H1 (cell line): ENCODE data around the gene RBL1. TPM values are rescaled to one million over a fixed set of nuclear protein-coding genes. Genes with fewer than 3 reads are reported as not detected.

ENCODE experiments used
- CTCF ChIA-PET: fragments of 300-600 bp; sonication (Branson Sonifier 250); formaldehyde crosslinking; loops from one replicate; lab custom pipeline; 2021; ENCODE audit not compliant: partially characterized antibody; lab: Charles Lee
- POLR2A ChIA-PET: fragments of 300-600 bp; sonication (Branson Sonifier 250); formaldehyde crosslinking; loops from one replicate; lab custom pipeline; 2021; ENCODE audit warnings: inconsistent platforms; ENCODE audit not compliant: partially characterized antibody; lab: Charles Lee
- DNase-seq, 2 experiments: peaks; one replicate each; pipeline versions ENCODE4 v3.0.0 to v3.0.0-alpha.2; 2010 to 2022; ENCODE audit warnings: low spot score in 2 of 2, low read depth in 1 of 2, mixed read lengths in 1 of 2
- FAIRE-seq: peaks from 2 replicates; lab custom pipeline; 2011; peaks lifted over from hg19 to GRCh38; lab: Jason Lieb, UNC
- H2AFZ ChIP-seq: 2 replicates; pipeline ENCODE4 v1.8.1; 2012; ENCODE audit warnings: low read length, inconsistent platforms
- H2AK5ac ChIP-seq: 2 replicates; pipeline ENCODE4 v1.6.1; 2013; ENCODE audit warnings: low read depth, low read length
- H2BK120ac ChIP-seq: replicated peaks from 2 replicates; pipeline ENCODE3; 2013; ENCODE audit warnings: low read depth, low read length, inconsistent platforms
- H2BK12ac ChIP-seq: 2 replicates; pipeline ENCODE4 v1.6.1; 2013; ENCODE audit warnings: low read depth, low read length
- H2BK15ac ChIP-seq: 2 replicates; pipeline ENCODE4 v1.6.1; 2013; ENCODE audit warnings: low read length
- H2BK20ac ChIP-seq: 2 replicates; pipeline ENCODE4 v1.6.1; 2013; ENCODE audit warnings: low read length
- H2BK5ac ChIP-seq: 2 replicates; pipeline ENCODE4 v1.6.1; 2013; ENCODE audit warnings: low read depth, low read length
- H3K14ac ChIP-seq: 2 replicates; pipeline ENCODE4 v1.6.1; 2013; ENCODE audit warnings: inconsistent platforms; ENCODE audit not compliant: insufficient read length
- H3K18ac ChIP-seq: 2 replicates; pipeline ENCODE4 v1.6.1; 2013; ENCODE audit warnings: low read length; ENCODE audit errors: extremely low read depth
- H3K23ac ChIP-seq: 2 replicates; pipeline ENCODE4 v1.6.1; 2013; ENCODE audit warnings: inconsistent platforms; ENCODE audit not compliant: insufficient read length
- H3K23me2 ChIP-seq: 2 replicates; pipeline ENCODE4 v1.6.1; 2013; ENCODE audit warnings: low read depth, low read length
- H3K27ac ChIP-seq: 2 replicates; pipeline ENCODE4 v1.6.1; 2011; ENCODE audit warnings: low read depth, low read length, inconsistent platforms
- H3K27me3 ChIP-seq, 4 experiments: replicated peaks in 1 of 4; 1 replicate in 1 of 4; 2 replicates in 3 of 4; pipeline versions ENCODE4 v1.6.1 to v1.8.1; 2011 to 2013; ENCODE audit warnings: low read length in 3 of 4, mild to moderate bottlenecking in 3 of 4, inconsistent platforms in 2 of 4, mixed read lengths in 2 of 4, moderate library complexity in 1 of 4; ENCODE audit not compliant: control insufficient read depth in 3 of 4, insufficient read depth in 3 of 4; ENCODE audit errors: extremely low read depth in 1 of 4
- H3K36me3 ChIP-seq, 4 experiments: 2 replicates each; pipeline versions ENCODE4 v1.6.1 to v1.8.1; 2011 to 2013; ENCODE audit warnings: mild to moderate bottlenecking in 4 of 4, low read length in 3 of 4, moderate library complexity in 2 of 4, control low read depth in 1 of 4, inconsistent platforms in 1 of 4; ENCODE audit not compliant: insufficient read depth in 4 of 4, control insufficient read depth in 2 of 4
- H3K4ac ChIP-seq: replicated peaks from 2 replicates; pipeline ENCODE3; 2013; ENCODE audit warnings: low read length, low read depth, mixed read lengths, inconsistent platforms; ENCODE audit not compliant: insufficient read length
- H3K4me1 ChIP-seq, 4 experiments: replicated peaks in 1 of 4; 1 replicate in 1 of 4; 2 replicates in 3 of 4; pipeline versions ENCODE4 v1.6.1 to v1.8.1; 2011 to 2013; ENCODE audit warnings: low read length in 3 of 4, inconsistent platforms in 2 of 4, mixed read lengths in 1 of 4; ENCODE audit not compliant: insufficient read depth in 4 of 4, control insufficient read depth in 3 of 4
- H3K4me2 ChIP-seq, 2 experiments: 2 replicates each; pipeline versions ENCODE4 v1.6.1 to v1.8.1; 2011 to 2013; ENCODE audit warnings: low read depth in 2 of 2, low read length in 2 of 2, control low read depth in 1 of 2, inconsistent platforms in 1 of 2, mild to moderate bottlenecking in 1 of 2; ENCODE audit not compliant: insufficient read depth in 1 of 2
- H3K4me3 ChIP-seq, 4 experiments: fragments of 200-600, 300-600 bp in 1 of 4; sonication (generic), shearing (Covaris generic), sonication (Bioruptor Twin) in 1 of 4; 2 replicates each; pipeline versions ENCODE4 v1.5.1 to v1.8.1; 2011 to 2016; ENCODE audit warnings: low read length in 4 of 4, low read depth in 3 of 4, control low read depth in 2 of 4, inconsistent platforms in 2 of 4, mild to moderate bottlenecking in 2 of 4, mixed read lengths in 1 of 4, moderate library complexity in 1 of 4; ENCODE audit not compliant: insufficient read depth in 2 of 4; ENCODE audit errors: extremely low read depth in 1 of 4
- H3K56ac ChIP-seq: replicated peaks from 2 replicates; pipeline ENCODE3; 2013; ENCODE audit warnings: low read depth, mild to moderate bottlenecking, mixed read lengths, low read length, inconsistent platforms; ENCODE audit not compliant: insufficient read length
- H3K79me1 ChIP-seq: 2 replicates; pipeline ENCODE4 v1.6.1; 2013; ENCODE audit warnings: low read depth, low read length, control low read depth
- H3K79me2 ChIP-seq, 2 experiments: 2 replicates each; pipeline versions ENCODE4 v1.6.1 to v1.8.1; 2012 to 2013; ENCODE audit warnings: low read length in 2 of 2, mild to moderate bottlenecking in 2 of 2, inconsistent platforms in 1 of 2; ENCODE audit not compliant: insufficient read depth in 2 of 2, control insufficient read depth in 1 of 2
- H3K9ac ChIP-seq, 4 experiments: replicated peaks in 1 of 4; 1 replicate in 1 of 4; 2 replicates in 3 of 4; pipeline versions ENCODE4 v1.6.1 to v1.8.1; 2011 to 2013; ENCODE audit warnings: low read depth in 3 of 4, low read length in 3 of 4, control low read depth in 2 of 4, mild to moderate bottlenecking in 2 of 4, moderate library complexity in 2 of 4, inconsistent platforms in 1 of 4; ENCODE audit errors: extremely low read depth in 1 of 4
- H3K9me3 ChIP-seq, 2 experiments: 2 replicates each; pipeline versions ENCODE4 v1.6.1 to v1.8.1; 2012 to 2013; ENCODE audit warnings: mild to moderate bottlenecking in 2 of 2, moderate library complexity in 2 of 2, control low read depth in 1 of 2, inconsistent platforms in 1 of 2, low read depth in 1 of 2, low read length in 1 of 2, mixed read lengths in 1 of 2; ENCODE audit not compliant: insufficient read depth in 2 of 2
- H4K20me1 ChIP-seq, 2 experiments: replicated peaks in 1 of 2; 2 replicates each; pipeline versions ENCODE3 to v1.8.1; 2011 to 2013; ENCODE audit warnings: inconsistent platforms in 2 of 2, low read length in 2 of 2, mild to moderate bottlenecking in 1 of 2; ENCODE audit not compliant: insufficient read depth in 2 of 2, control insufficient read depth in 1 of 2
- H4K5ac ChIP-seq: 2 replicates; pipeline ENCODE4 v1.6.1; 2013; ENCODE audit warnings: low read length, low read depth, mixed read lengths, inconsistent platforms; ENCODE audit not compliant: insufficient read length
- H4K8ac ChIP-seq: 2 replicates; pipeline ENCODE4 v1.8.0; 2013; ENCODE audit warnings: mild to moderate bottlenecking, moderate library complexity, low read length, inconsistent platforms; ENCODE audit not compliant: insufficient read depth; ENCODE audit errors: extremely low read depth
- H4K91ac ChIP-seq: replicated peaks from 2 replicates; pipeline ENCODE3; 2013; ENCODE audit warnings: low read length, mixed read lengths, inconsistent platforms; ENCODE audit not compliant: insufficient read length
- CREB1 ChIP-seq: IDR thresholded peaks from 2 replicates; pipeline ENCODE4 v1.6.1; 2012; ENCODE audit warnings: inconsistent platforms
- EP300 ChIP-seq, 2 experiments: IDR thresholded peaks; 1 replicate in 1 of 2; 2 replicates in 1 of 2; pipeline ENCODE4 v1.6.1; 2011 to 2012; ENCODE audit warnings: low read depth in 2 of 2, low read length in 2 of 2, mild to moderate bottlenecking in 2 of 2, borderline replicate concordance in 1 of 2, inconsistent platforms in 1 of 2, moderate library complexity in 1 of 2
- JUND ChIP-seq: IDR thresholded peaks from 2 replicates; pipeline ENCODE4 v1.6.1; 2011; ENCODE audit warnings: mild to moderate bottlenecking, improper control_type of control experiment, low read length
- KDM4A ChIP-seq: IDR thresholded peaks from one replicate; pipeline ENCODE4 v1.7.1; 2012; ENCODE audit warnings: low read depth, mild to moderate bottlenecking, moderate library complexity, low read length, inconsistent platforms; ENCODE audit not compliant: severe bottlenecking
- KDM5A ChIP-seq: fragments of 200-600 bp; IDR thresholded peaks from 2 replicates; pipeline ENCODE4 v1.7.1; 2012; ENCODE audit warnings: mild to moderate bottlenecking, low read length, inconsistent platforms, mixed read lengths
- MAFK ChIP-seq: IDR thresholded peaks from 2 replicates; pipeline ENCODE4 v1.6.1; 2012; ENCODE audit warnings: low read depth, mild to moderate bottlenecking, improper control_type of control experiment, low read length
- RXRA ChIP-seq: IDR thresholded peaks from 2 replicates; pipeline ENCODE4 v1.6.1; 2011; ENCODE audit warnings: low read depth, mild to moderate bottlenecking, low read length, moderate library complexity; ENCODE audit not compliant: insufficient read depth
- TCF12 ChIP-seq: IDR thresholded peaks from 2 replicates; pipeline ENCODE4 v1.6.1; 2011; ENCODE audit warnings: low read depth, mild to moderate bottlenecking, low read length
- WGBS, 2 experiments: shearing (Covaris generic) in 1 of 2; methylation state at CpG; one replicate each; pipeline versions ENCODE4 v1.1.6 to v1.1.7; 2013 to 2015; ENCODE audit warnings: low lambda C conversion rate in 2 of 2, mixed read lengths in 2 of 2, inconsistent platforms in 1 of 2, low coverage in 1 of 2, missing lambda C conversion rate in 1 of 2; ENCODE audit not compliant: insufficient replicate concordance in 2 of 2, insufficient coverage in 1 of 2, insufficient read length in 1 of 2; ENCODE audit errors: extremely low coverage in 1 of 2, missing lambda C conversion rate in 1 of 2; 5-methylcytosine and 5-hydroxymethylcytosine counted together
- polyA plus RNA-seq, 7 experiments: library from polyadenylated mRNA; depleted of rRNA in 3 of 7; stranded (reverse) in 5 of 7; unstranded in 2 of 7; fragments of >200 nt in 5 of 7; fragments of 200-250 nt in 2 of 7; gene quantifications; 1 replicate in 5 of 7; 2 replicates in 1 of 7; 4 replicates in 1 of 7; pipeline versions ENCODE4 v1.2.1 to v1.2.3, GENCODE V29; 2011 to 2013; ENCODE audit warnings: missing spikeins in 2 of 7, mixed read lengths in 2 of 7
- total RNA-seq: library from RNA; stranded (reverse); fragmentation: NEBNext Ultra II Directional; extraction: Animal tissue kit (Norgen Biotek cat#: 25700); gene quantifications from 2 replicates; pipeline ENCODE4 v1.2.1, GENCODE V29; 2021
- TF ChIP-seq, protein P1 (sequence below): IDR thresholded peaks from 2 replicates; pipeline ENCODE4 v1.6.1; 2012; ENCODE audit warnings: inconsistent platforms

RBL1 gene
- total and polyA plus RNA-seq, 2 of the 8 experiments (the other 6 are each of a cell fraction or from before 2014, with no cell fraction given) = 3.2 to 12.3 TPM

DNA sequence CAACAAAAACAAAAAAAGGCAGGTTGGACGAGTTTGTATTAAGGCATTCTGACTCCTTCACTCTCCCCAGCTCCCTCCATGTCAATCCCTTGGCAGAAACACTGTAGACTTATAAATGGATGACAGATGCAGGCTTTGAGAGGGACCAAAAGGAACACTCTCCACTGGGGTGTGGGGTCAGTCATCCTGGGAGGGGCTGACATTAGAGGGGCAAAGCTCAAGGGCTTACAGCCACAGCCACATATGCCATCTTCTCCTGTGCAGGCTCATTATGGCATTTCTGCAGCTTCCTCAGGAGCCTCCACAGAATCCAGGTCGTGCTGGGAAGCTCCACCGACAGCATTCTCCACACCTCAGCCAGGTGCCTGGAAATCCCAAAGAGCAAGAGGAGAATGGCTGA is 33.0 kb upstream of the RBL1 start:
- H3K4me3 ChIP-seq = no peak overlapping the region
- no peak overlapping the region for H4K5ac ChIP-seq
- ChIA-PET POLR2A (interaction anchor here (0.6 to 0.7 kb wide), 2 partner anchors 52 to 325 kb away, joined by 3 read pairs; no protein-coding TSS in a partner anchor), CTCF (no interaction called here)
- no peak overlapping the region for H2BK120ac ChIP-seq
- no peaks in the 10 kb centered on the region for H3K27me3 ChIP-seq
- no peak overlapping the region for H4K91ac ChIP-seq
- no peak overlapping the region for H2BK15ac ChIP-seq
- no peak overlapping the region for H3K4ac ChIP-seq
- H3K36me3 ChIP-seq = no peaks in the 10 kb centered on the region
- H3K9me3 ChIP-seq = peaks cover 2 to 11% of the 10 kb centered on the region in 2 experiments; a peak in 2 of 4 replicates
- no peak overlapping the region for H3K56ac ChIP-seq
- H3K4me2 ChIP-seq = no peak overlapping the region
- H4K20me1 ChIP-seq = no peaks in the 10 kb centered on the region
- H3K14ac ChIP-seq = no peak overlapping the region
- no peaks in the 10 kb centered on the region for H3K79me1 ChIP-seq
- no peak overlapping the region for H4K8ac ChIP-seq
- no peak overlapping the region for H2AFZ ChIP-seq
- H3K18ac ChIP-seq = no peak overlapping the region
- TF ChIP-seq MAFK = no peak
- no peak for TF ChIP-seq CREB1
- TF ChIP-seq RXRA = no peak
- no peak for TF ChIP-seq EP300 (IDR thresholded peaks at IDR 0.05; ENCODE audit: borderline replicate concordance in 1 of 2, low read depth in 2 of 2, low read length in 2 of 2)
- no peak for TF ChIP-seq JUND
- TF ChIP-seq, protein P1, sequence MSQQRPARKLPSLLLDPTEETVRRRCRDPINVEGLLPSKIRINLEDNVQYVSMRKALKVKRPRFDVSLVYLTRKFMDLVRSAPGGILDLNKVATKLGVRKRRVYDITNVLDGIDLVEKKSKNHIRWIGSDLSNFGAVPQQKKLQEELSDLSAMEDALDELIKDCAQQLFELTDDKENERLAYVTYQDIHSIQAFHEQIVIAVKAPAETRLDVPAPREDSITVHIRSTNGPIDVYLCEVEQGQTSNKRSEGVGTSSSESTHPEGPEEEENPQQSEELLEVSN = no peak
- no peak for TF ChIP-seq TCF12
- no peak for TF ChIP-seq KDM4A
- TF ChIP-seq KDM5A = no peak
- H3K23ac ChIP-seq = no peak overlapping the region
- H3K4me1 ChIP-seq = no peaks in the 10 kb centered on the region
- 71% methylated on average over 3 of the region's 3 CpGs; no CpG with 5 or more reads in 1 of the 2 experiments for WGBS, 2 experiments
- no peaks in the 10 kb centered on the region for H3K79me2 ChIP-seq
- H3K23me2 ChIP-seq = no peaks in the 10 kb centered on the region
- no peak overlapping the region for H2BK12ac ChIP-seq
- FAIRE-seq (no peak), DNase-seq (no peak)
- no peak overlapping the region for H2BK5ac ChIP-seq
- H2BK20ac ChIP-seq = no peak overlapping the region
- H3K9ac ChIP-seq = no peak overlapping the region
- H3K27ac ChIP-seq = no peak overlapping the region
- no peak overlapping the region for H2AK5ac ChIP-seq
